HG03103 (cell line): ENCODE measurements around the gene OGFOD2.
"Not testable (repeated sequence)": the region's sequence is repeated elsewhere in the genome, so short reads cannot be mapped to it uniquely, and the experiment has no call there.

Source experiments
- ATAC-seq: cut with Tn5 transposase; IDR thresholded peaks from one replicate; pipeline ENCODE4 v1.9.1; 2021; ENCODE audit warnings: low read depth; ENCODE audit not compliant: unreplicated experiment

Gene OGFOD2

DNA sequence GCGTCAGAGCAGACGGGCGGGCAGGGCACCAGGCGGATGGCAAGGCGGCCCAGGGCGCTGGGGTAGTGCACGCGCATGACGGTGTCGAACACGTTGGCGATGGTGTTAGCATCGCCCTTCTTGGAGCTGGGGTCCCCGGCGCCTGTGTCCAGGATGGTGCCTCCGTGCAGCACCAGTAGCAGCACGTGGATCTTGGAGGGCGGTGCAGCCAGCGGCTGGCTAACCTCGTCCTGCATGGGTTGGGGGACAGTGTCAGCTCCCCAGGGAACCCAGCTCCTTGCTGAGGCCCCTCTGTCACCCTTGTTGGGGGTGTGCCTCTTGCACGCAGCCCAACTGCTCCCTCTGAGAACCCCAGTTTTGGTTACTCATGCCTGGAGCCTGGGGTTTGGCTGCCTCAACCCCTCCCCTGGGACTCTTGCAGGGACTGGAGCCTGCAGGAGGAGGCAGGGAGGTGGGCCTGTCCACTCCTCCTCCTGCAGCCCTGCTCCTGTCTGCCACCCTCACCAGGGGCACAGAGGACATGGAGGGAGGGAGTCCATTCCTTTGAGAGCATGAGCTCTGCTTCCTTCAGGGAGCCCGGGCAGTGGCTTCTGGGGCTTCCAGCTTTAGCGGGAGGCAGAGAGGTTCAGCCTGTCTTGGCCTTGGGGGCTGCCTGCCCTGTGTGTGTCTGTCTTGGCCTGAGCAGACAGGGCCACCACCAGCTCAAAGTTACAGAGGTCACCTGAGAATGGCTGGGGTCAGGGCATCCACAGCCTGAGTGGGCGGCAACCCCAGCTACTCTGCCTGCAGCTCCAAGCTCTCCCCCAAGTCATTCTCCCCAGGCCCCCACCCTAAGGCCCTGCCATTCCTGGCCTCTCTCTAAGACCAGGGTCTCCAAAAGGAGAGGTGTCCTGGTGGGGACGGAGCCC is 22.6 kb downstream of the OGFOD2 start:
- ATAC-seq: no peak

DNA sequence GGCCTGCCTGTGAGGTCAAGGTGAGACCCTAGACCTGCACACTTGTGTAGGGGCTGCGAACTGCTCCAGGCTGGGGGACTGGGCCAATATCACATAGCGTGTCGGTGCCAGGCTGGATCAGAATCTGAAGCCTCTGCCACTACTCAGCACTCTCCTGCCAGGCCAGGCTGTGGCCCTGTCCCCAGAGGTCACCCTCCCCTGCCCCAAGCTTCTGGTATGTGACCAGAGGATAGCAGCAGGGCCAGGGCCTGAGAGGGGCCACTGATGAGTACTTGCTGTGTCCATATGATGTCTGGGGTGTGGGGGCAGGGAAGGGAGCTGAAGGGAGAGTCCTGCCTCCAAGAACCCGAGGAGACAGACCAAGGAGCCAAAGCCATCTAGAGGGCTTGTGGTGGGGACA is 23.3 kb downstream of the OGFOD2 start:
- no peak for ATAC-seq

DNA sequence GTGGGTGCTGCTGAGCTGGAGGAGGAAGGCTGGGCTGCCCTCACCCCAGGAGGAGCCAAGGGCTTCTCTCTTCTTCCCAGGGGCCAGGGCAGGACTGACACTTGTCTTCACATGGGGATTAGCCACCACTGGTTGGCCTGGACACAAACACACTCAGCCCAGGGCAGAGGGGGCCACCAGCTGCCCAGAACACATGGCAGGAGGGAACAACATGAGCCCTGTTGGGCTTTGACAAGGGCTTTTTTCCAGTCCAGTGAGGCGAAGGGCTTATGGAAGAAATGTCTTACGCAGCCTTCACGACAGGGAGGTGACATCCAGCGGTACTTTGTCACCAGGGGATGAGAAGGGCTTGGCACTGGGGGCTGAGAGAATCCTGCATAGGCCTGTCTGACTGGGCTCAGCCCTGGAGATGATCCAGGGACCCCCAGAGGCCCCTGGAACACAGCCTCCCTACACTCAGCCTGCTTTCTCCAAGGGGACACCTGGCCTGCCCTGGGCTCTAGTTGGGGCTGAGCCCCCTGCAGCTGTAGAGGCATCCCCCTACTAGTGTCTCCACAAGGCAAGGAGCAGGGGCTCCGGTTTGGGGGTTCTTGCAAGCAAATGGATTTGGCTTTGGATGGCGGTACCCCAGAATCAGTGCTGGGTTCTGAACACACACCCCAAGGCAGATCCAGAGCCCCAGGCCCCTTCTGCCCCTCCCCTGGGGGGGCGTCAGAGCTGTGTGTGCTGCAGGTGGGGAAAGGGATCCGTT is 24.3 kb downstream of the OGFOD2 start:
- no peak for ATAC-seq

DNA sequence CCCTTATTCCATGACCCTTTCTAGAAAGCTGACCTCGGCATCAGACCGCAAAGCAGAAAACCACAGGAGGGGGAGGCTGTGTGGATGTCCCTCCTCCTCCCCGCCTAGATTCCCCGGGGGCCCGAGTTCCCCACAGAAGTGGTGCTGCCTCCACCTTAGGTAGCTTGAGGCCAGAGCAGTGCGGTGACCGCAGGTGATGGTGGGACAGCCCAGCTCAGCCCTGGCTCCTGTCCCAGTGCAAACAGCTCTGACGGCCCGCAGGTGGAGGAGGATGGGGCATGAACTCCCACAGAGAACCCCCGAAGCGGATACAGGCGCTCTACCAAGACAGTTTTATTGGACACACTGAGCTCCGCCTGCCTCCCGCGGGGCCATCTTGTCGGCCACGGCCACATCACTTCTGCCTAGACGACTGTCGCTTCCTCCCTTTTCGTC is 25.0 kb downstream of the OGFOD2 start:
- ATAC-seq: no peak

DNA sequence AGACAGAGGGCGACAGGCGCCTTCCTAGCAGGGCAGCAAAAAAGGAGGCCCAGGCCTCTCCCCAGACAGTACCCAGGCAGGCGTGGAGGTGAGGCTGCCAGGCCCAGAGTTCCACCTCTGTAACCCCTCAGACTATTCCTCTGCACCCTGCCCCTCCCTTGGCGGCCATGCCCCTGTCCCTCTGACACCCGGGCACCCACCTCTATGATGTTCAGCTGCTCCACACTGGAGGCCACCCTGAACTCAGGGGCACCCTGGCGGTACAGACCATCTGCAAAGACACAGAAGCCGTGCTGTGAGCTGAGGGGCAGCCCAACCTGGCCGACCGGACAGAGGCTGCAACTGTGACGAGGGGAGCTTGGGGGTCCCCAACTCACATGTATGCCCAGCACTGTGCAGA is 25.5 kb downstream of the OGFOD2 start:
- ATAC-seq: no peak

DNA sequence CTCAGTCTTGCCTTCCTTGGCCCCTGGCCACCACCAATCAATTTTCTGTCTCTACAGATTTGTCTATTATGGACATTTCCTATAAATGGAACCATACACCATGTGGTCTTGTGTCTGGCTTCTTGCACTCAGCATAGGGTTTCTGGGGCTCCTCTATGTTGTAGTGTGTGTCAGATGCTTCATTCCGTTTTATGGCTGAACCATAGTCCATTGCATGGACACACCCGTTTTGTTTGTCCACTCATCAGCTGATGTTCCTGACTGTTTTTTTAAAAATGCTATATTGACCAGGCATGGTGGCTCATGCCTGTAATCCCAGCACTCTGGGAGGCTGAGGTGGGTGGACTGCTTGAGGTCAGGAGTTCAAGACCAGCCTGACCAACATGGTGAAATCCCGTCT is 26.4 kb downstream of the OGFOD2 start:
- no peak for ATAC-seq

DNA sequence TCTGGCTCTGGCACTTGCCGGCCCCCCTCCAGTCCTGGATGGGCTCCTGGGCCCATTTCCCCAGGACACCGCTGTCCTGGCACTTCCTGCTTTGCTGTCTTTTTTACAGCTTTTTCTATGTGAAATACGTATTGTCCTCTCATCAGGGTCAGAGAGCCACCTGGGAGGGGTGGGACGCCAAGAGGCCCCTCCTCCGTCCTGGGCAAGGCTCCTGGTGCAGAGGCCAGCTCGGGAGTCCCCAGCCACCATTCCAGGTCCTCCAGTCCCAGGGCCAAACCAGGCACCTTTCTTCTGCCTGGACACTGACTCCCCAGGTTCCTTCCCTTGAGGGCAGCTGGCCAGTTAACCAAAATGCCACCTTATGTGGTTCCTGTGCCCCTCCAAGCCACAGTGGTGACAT is 28.2 kb downstream of the OGFOD2 start:
- no peak for ATAC-seq

DNA sequence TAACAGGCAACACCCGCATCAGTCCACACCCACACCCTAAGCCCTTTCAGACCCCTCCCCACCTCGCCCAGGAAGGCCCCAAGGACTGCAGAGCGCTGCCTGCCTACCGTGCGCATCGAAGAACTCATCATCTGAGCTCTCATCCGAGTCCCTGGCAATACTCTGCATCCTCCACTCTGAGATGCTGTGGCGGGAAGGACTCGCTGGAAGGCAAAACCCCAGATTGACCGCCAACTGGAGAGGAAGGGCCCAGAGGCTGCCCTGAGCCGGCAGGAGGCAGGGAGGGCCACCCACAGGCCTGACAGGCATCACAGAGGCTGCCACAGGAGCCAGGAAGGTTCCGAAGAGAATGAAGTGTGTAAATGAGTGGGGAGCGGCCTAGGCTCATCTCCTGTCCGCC is 29.2 kb downstream of the OGFOD2 start:
- no peak for ATAC-seq

DNA sequence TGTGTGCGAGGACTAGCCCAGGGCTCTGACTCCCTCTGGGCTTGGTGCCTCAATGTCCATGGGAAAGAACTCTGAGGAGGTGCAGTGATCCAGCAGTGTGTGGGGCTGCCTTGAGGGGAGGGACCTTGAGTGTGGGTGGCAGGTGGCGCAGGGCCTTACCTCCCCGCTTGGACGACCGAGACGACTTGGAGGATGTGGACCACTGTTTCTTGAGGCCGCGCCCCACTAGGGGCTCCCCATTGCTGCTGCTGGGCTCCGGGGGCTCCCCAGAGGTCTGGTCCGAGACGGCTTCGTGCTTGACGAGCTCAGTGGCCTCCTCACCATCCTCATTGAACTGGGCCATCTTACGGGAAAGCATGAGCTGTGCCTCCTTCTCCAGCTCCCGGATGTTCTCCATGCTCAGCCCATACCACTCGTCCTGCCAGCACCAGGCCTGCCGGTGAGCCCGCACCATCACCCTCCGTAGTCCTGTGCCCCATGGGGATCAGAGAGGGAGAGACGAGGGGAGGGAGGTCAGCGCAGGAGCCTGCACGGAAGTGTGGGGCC is 30.1 kb downstream of the OGFOD2 start:
- no peak for ATAC-seq

DNA sequence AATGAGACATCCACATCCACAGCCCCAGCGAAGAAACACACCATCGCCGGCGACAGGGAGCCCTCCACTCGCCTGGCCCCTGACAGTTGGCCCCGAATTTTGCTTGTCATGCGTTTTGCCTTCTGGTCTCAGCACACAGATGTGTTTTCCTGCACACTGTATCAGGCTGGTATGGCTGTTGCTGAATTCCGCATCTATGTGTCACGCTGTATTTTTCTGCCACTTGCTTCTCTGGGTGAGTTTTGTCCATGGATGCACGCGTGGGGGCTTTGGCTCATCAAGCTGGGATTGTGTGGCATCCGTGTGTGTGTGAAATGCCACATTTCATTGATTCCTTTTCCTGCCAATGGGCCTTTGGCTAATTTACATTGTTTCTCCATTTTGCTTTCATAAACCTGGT is 31.9 kb downstream of the OGFOD2 start:
- no peak for ATAC-seq

DNA sequence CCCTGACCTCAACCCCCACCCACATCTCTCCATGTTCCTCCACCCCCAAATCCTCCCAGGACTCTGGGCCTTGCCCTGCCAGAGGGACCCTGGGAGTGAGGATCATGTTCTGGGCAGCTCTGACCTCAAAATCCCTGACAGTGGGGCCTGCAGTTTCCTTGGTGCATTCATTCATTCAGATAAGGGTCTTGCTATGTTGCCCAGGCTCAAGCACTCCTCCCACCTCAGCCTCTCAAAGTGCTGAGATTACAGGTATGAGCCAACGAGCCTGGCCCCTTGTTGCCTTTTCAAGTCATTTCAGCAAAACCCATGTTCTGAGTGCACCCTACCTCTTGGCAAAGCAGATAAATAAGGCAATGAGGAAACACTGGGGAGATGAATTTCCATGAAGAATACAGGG is 35.1 kb downstream of the OGFOD2 start:
- no peak for ATAC-seq

DNA sequence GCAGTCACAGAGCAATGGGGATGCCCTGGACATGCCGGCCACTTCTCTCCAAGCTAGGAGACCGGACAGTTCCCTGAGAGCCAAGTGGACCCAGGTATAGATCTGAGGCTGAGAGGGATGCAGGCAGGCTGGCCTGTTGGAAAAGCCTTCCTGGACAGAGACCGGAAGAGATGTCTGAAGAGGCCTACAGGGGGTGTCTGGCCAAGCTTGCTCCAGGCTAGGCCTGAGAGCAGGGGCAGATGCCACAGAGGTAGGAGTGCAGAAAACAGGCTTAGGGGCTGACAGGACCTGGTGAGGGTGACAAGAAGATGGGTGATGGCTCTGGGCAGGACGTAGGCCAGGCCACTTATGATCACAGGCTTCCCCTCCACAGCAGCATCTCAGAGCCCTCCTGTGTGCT is 35.6 kb downstream of the OGFOD2 start:
- no peak for ATAC-seq

DNA sequence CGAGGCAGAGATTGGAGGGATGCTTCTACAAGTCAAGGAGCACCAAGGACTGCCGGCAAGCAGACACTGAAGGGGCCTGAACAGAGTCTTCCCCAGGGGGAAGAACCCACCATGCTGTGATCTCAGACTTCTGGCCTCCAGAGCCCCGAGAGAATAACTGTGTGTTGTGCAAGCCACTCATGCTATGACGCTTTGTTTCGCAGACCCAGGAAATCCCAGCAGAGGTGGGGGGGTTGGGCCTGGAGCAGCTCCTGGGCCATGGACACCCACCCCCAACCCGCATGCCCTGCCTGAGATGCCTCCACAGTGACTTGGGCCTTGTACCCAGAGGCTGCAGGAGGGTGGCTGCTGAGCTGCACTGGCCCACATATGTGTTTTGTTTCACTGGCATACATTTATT is 36.7 kb downstream of the OGFOD2 start:
- no peak for ATAC-seq

DNA sequence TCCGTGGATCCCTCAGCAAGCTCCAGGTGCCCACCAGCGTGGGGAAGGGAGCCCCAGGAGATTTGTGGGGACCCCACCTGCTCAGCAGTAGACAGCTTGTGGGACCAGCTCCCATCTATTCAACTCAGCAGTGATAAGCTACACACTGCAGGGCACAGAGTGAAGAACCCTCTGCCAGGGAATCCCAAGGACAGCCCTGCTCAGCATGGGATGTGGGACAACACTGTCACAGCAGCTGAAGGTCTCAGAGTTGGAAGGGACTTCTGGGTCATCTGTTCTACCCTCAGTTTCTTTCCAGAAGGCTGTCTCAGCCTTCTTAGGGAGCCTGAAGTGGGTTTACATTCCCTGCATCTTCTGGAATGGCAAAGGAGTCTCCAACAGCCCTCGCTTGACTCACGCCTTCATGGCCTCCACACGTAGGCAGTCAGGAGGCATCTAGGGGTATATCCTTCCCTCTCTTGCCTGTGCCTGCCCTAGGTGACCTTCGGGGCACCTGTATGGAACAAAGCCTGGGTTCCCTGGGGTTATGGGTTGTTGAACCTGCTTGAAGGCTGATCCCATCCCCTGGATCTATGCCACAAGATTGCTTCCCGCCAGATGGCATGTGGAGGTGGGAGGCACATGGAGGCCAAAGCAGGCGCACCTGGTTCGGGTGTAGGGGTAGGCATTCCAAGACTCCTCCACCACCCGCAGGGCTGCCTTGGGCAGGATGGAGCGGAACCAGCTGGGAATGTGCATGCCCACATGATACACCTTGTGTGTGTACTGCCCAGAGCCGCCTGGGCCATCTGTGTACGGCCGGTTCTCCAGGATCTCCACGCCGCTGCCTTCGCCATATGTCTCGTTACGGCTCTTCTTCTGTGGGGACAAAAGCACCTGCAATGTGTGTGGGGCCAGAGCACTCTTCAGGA is 38.4 kb downstream of the OGFOD2 start:
- ATAC-seq: no peak

DNA sequence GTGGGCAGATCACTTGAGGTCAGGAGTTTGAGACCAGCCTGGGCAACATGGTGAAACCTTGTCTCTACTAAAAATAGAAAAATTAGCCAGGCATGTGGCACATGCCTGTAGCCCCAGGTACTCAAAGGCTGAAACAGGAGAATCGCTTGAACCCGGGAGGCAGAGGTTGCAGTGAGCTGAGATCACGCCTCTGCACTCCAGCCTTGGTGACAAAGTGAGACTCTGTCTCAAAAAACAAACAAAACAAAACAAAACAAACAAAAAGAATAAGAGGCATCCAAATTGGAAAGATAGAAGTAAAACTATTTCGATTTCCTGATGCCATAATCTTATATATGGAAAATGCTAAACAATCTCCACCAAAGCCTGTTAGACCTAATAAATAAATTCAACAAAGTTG is 39.4 kb downstream of the OGFOD2 start:
- ATAC-seq: not testable (repeated sequence)

DNA sequence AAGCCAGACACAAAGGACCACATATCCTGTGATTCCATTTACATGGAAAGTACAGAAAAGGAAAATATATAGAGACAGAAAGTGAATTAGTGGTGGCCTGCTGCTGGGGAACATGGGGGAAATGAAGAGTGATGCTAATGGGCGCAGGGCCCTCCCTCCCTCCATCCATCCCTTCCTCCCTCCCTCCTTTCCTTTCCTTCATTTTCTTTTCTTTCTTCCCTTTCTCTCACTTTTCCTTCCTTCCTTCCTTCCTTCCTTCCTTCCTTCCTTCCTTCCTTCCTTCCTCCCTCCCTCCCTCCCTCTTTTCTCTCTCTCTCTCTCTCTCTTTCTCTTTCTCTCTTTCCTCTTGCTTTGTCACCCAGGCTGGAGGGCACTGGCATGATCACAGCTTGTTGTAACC is 42.7 kb downstream of the OGFOD2 start:
- ATAC-seq: no peak

DNA sequence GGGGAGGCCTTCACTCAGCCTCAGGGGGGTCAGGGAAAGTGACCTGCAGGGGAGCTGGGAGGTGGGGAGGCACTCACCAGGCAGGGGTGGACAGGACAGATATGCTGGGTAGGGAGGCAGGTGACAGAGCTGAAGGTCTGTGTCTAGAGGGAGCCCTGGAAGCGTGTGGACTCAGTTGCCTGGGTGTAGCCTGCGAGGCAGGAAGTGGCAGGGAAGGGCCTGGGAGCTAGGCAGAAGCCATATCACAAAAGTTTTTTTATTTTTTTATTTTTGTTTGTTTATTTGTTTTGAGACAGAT is 44.7 kb downstream of the OGFOD2 start:
- no peak for ATAC-seq

DNA sequence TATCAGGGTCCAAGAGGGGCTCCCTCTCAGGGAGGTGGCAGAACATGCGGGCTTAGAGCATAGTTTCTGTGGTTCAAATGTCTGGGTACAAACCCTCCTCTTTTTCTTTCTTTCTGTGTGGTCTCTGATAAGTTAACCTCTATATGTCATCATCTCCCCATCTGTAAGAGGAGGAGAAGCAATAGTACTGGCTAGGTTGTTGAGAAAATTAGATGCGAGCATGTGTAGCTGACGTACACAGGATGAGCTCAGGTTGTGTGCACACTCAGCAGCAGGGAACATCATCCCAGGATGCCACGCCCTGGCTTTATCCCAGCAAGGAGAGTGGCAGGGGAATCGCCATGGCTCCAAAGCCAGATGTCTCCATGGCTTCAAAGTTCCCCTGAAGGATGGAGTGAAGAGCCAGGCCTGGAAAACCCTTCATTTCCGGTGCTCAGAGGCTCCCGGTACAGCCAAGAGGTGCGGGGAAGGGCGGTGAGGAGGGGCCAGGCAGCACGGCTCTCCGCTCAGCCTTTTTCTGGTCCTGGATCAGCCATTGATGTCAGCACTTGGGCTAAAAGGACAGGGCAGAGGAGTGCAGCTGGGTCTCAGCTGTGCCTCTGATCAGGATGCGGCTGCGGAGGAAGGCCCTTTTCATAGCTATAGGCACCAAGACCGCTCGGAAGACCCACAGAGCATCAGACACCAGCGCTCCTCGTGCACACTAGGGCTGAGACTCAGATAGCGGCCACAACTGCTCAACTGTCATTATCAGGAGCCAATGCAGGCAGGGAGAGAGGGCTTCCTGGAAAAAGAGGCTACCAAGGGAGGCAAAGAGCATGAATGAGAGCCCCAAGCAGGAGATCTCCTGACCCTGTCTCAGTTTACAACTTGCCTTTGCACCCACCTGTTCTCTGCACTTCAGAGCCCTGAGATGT is 46.9 kb downstream of the OGFOD2 start:
- ATAC-seq: no peak

DNA sequence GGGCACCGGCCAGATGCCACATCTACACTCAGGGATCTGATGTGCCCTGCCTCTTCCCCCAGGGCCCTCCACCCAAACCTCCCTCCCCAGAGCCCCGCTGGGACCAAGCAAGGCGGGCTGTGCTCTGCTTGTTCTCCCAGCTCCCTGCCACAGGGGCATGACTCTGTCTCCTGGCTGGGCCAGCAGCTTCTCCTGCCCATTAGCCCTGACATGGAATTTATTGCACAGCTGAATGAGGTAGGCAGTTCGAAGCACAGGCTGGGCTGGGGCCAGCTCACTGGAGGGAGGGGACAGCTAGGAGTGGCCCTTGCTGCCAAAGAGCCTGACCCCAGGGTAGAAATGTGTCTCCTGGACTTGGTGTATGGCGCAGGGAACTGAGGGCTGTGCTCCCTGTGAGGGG is 47.8 kb downstream of the OGFOD2 start:
- ATAC-seq: no peak
